SU-DHL-6 (cell line): ENCODE data around the gene IL1A.
A peak's percentile ranks its signal among the peaks of the same experiment; 100 is the strongest.

Experiments
- EZH2phosphoT487 ChIP-seq: fragments of 200-600 bp; sonication (generic), shearing (Covaris generic); conservative IDR thresholded peaks from 2 replicates; pipeline ENCODE4 v1.6.1; 2018; ENCODE audit warnings: mild to moderate bottlenecking, antibody characterized with exemption, low read length, moderate library complexity, mixed read lengths
- TF ChIP-seq, protein P1 (sequence below): fragments of 200-600 bp; sonication (generic); IDR thresholded peaks from one replicate; pipeline ENCODE4 v1.5.1; 2017; ENCODE audit warnings: antibody characterized with exemption, mild to moderate bottlenecking, low read length, moderate library complexity; ENCODE audit not compliant: insufficient read depth, poor library complexity, severe bottlenecking

DNA sequence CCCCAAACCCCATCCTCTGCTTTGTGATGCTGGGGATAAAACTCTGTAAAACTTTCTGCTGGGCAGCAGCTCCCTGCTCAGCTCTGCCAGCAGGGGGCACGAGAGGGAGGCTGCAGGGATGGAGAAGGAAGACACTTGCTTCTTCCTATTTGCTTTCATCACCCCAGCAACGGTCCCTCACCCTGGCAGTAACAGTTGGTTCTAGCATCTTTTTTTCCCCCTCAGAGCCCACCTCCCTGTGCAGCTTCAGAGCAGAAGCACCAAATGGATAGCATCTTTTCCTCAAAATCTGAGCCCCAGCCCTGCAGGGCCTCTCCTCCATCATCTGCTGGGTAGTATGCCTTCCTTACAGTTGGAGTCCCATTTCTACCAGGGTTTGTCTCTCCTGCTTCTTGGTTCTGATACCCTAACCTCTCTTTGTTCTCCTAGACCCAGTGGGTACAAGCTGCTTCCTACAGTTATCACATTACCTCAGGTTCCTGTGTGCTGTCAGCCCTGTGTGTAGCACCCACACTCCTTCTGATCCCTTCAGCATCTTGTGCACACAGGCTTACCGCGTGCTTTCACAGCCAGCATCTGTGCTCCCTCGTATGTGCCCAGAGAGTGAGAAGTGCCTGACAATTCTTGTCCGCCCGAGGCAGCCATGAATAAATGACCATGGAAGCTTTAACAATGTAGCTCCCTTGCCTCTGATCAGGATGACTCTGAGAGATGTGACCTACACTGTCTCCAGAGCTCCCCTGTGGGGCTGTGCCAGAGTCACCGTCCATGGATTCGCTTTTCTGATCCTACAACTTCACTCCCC lies 34.3 kb downstream of the IL1A start:
- TF ChIP-seq, protein P1, sequence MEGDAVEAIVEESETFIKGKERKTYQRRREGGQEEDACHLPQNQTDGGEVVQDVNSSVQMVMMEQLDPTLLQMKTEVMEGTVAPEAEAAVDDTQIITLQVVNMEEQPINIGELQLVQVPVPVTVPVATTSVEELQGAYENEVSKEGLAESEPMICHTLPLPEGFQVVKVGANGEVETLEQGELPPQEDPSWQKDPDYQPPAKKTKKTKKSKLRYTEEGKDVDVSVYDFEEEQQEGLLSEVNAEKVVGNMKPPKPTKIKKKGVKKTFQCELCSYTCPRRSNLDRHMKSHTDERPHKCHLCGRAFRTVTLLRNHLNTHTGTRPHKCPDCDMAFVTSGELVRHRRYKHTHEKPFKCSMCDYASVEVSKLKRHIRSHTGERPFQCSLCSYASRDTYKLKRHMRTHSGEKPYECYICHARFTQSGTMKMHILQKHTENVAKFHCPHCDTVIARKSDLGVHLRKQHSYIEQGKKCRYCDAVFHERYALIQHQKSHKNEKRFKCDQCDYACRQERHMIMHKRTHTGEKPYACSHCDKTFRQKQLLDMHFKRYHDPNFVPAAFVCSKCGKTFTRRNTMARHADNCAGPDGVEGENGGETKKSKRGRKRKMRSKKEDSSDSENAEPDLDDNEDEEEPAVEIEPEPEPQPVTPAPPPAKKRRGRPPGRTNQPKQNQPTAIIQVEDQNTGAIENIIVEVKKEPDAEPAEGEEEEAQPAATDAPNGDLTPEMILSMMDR = peak; percentile 95
- no peak for TF ChIP-seq EZH2phosphoT487
